ENCODE results near the gene HDAC9.

GRCh38 chr7:18504965-18505364 lies 9.4 kb downstream of the HDAC9 start:
- no peak for TF ChIP-seq CTCF (conservative IDR thresholded peaks at IDR 0.05; ENCODE audit: low read length)
- no peak for TF ChIP-seq EZH2phosphoT487 (IDR thresholded peaks at IDR 0.05; ENCODE audit: borderline replicate concordance)

Data from Loucy (cell line).